Naive B cell (primary cell): Measurements from ENCODE around the gene DPP6. TPM values are rescaled to one million over a fixed set of nuclear protein-coding genes. Genes with fewer than 3 reads are reported as not detected.

Source experiments
- ATAC-seq, 2 donors: fragments of 150-1000 bp; cut with Tn5 transposase; 2 replicates each; pipeline ENCODE4 v1.10.0; 2021; ENCODE audit warnings: low read depth in 2 of 2, mild to moderate bottlenecking in 2 of 2, moderate library complexity in 2 of 2
- DNase-seq: peaks from one replicate; pipeline ENCODE4 v3.0.0; 2022
- H3K27ac Mint-ChIP-seq, 6 donors: one replicate each; pipeline ENCODE4 v1.8.0; 2020 to 2022; ENCODE audit warnings: mild to moderate bottlenecking in 6 of 6, mixed read lengths in 6 of 6, moderate library complexity in 5 of 6, inconsistent platforms in 2 of 6
- H3K27me3 Mint-ChIP-seq, 3 donors: one replicate each; pipeline ENCODE4 v1.8.0; 2021 to 2022; ENCODE audit warnings: mixed read lengths in 3 of 3, mild to moderate bottlenecking in 1 of 3
- H3K36me3 Mint-ChIP-seq, 2 donors: one replicate each; pipeline ENCODE4 v1.8.0; 2020 to 2022; ENCODE audit warnings: mixed read lengths in 2 of 2, inconsistent platforms in 1 of 2, mild to moderate bottlenecking in 1 of 2
- H3K4me1 Mint-ChIP-seq, 3 donors: one replicate each; pipeline ENCODE4 v1.8.0; 2020 to 2022; ENCODE audit warnings: mixed read lengths in 3 of 3, inconsistent platforms in 1 of 3, mild to moderate bottlenecking in 1 of 3, moderate library complexity in 1 of 3
- H3K4me3 Mint-ChIP-seq, 8 donors: one replicate each; pipeline ENCODE4 v1.8.0; 2020 to 2022; ENCODE audit warnings: mild to moderate bottlenecking in 8 of 8, mixed read lengths in 8 of 8, moderate library complexity in 8 of 8, inconsistent platforms in 2 of 8
- H3K9me3 Mint-ChIP-seq, 7 donors: one replicate each; pipeline ENCODE4 v1.8.0; 2020 to 2022; ENCODE audit warnings: mixed read lengths in 7 of 7, mild to moderate bottlenecking in 5 of 7, inconsistent platforms in 2 of 7, moderate library complexity in 1 of 7
- polyA plus RNA-seq, 6 donors: library from polyadenylated mRNA; unstranded; fragments of 300-500 nt; fragmentation: Illumina TruSeq; gene quantifications; one replicate each; pipeline ENCODE4 v1.2.3, GENCODE V29; 2021; ENCODE audit warnings: low read depth in 6 of 6

The DPP6 gene
- polyA plus RNA-seq, 6 donors from 2014 or later = not detected

- no peak for DNase-seq
- Mint-ChIP-seq H3K4me1 (no peaks in the 10 kb centered on the region), H3K27me3 (peaks cover 16 to 25% (median 21%) of the 10 kb centered on the region in 3 donors), H3K36me3 (no peaks in the 10 kb centered on the region), H3K27ac (no peak overlapping the region), H3K9me3 (peaks cover 0 to 8% (median under 1%) of the 10 kb centered on the region in 7 donors), H3K4me3 (no peak overlapping the region)
- ATAC-seq = no peak
Measured at GRCh38 chr7:154842591-154842990, 790.4 kb downstream of the DPP6 start.

- no peaks in the 10 kb centered on the region for H3K36me3 Mint-ChIP-seq
- H3K4me3 Mint-ChIP-seq = no peak overlapping the region
- peaks cover 16 to 33% (median 25%) of the 10 kb centered on the region in 3 donors for H3K27me3 Mint-ChIP-seq
- no peak for ATAC-seq
- H3K4me1 Mint-ChIP-seq = no peaks in the 10 kb centered on the region
- DNase-seq = no peak
- peaks cover 0 to 11% (median 4%) of the 10 kb centered on the region in 7 donors for H3K9me3 Mint-ChIP-seq
- no peak overlapping the region for H3K27ac Mint-ChIP-seq
Measured at GRCh38 chr7:154843670-154844237, 791.6 kb downstream of the DPP6 start.

- Mint-ChIP-seq H3K27ac (no peak overlapping the region), H3K9me3 (peaks cover 0 to 14% (median 7%) of the 10 kb centered on the region in 7 donors), H3K4me3 (no peak overlapping the region), H3K36me3 (no peaks in the 10 kb centered on the region), H3K4me1 (no peaks in the 10 kb centered on the region), H3K27me3 (peaks cover 13 to 31% (median 27%) of the 10 kb centered on the region in 3 donors)
- no peak for DNase-seq
- ATAC-seq = no peak
Measured at GRCh38 chr7:154844499-154844898, 792.3 kb downstream of the DPP6 start.

- Mint-ChIP-seq H3K36me3 (no peaks in the 10 kb centered on the region), H3K27me3 (peaks cover 10 to 30% (median 27%) of the 10 kb centered on the region in 3 donors), H3K27ac (no peak overlapping the region), H3K9me3 (peaks cover 0 to 18% (median 5%) of the 10 kb centered on the region in 7 donors), H3K4me1 (no peaks in the 10 kb centered on the region), H3K4me3 (no peak overlapping the region)
- ATAC-seq = no peak
- no peak for DNase-seq
Measured at GRCh38 chr7:154844955-154845354, 792.8 kb downstream of the DPP6 start.

GRCh38 chr7:154848464-154848863 lies 796.3 kb downstream of the DPP6 start:
- no peak for ATAC-seq
- peaks cover 2 to 33% (median 11%) of the 10 kb centered on the region in 7 donors for H3K9me3 Mint-ChIP-seq
- H3K4me1 Mint-ChIP-seq = no peaks in the 10 kb centered on the region
- H3K36me3 Mint-ChIP-seq = peaks cover 0 to 10% of the 10 kb centered on the region in 2 donors
- DNase-seq = no peak
- no peak overlapping the region for H3K4me3 Mint-ChIP-seq
- peaks cover 21 to 37% (median 22%) of the 10 kb centered on the region in 3 donors for H3K27me3 Mint-ChIP-seq
- H3K27ac Mint-ChIP-seq = no peak overlapping the region

- ATAC-seq (no peak), DNase-seq (no peak)
Measured at GRCh38 chr7:154852205-154852604, 800.0 kb downstream of the DPP6 start.

GRCh38 chr7:154853063-154853726 lies 801.0 kb downstream of the DPP6 start:
- DNase-seq (no peak), ATAC-seq (no peak)
- no peaks in the 10 kb centered on the region for H3K4me1 Mint-ChIP-seq
- H3K36me3 Mint-ChIP-seq = peaks cover 0 to 10% of the 10 kb centered on the region in 2 donors
- peaks cover 11 to 20% (median 17%) of the 10 kb centered on the region in 3 donors for H3K27me3 Mint-ChIP-seq
- peaks cover 2 to 29% (median 7%) of the 10 kb centered on the region in 7 donors for H3K9me3 Mint-ChIP-seq
- H3K27ac Mint-ChIP-seq = no peak overlapping the region
- no peak overlapping the region for H3K4me3 Mint-ChIP-seq

More at GRCh38 chr7:154852205-154852604, 800.0 kb downstream of the DPP6 start:
- peak overlapping the region in 1 of 6 donors; percentile 40 for H3K27ac Mint-ChIP-seq
- H3K9me3 Mint-ChIP-seq = peaks cover 2 to 36% (median 10%) of the 10 kb centered on the region in 7 donors
- H3K4me1 Mint-ChIP-seq = no peaks in the 10 kb centered on the region
- peaks cover 0 to 10% of the 10 kb centered on the region in 2 donors for H3K36me3 Mint-ChIP-seq
- no peak overlapping the region for H3K4me3 Mint-ChIP-seq
- peaks cover 11 to 28% (median 17%) of the 10 kb centered on the region in 3 donors for H3K27me3 Mint-ChIP-seq

- no peak for DNase-seq
- peaks cover 11 to 20% (median 14%) of the 10 kb centered on the region in 3 donors for H3K27me3 Mint-ChIP-seq
- H3K27ac Mint-ChIP-seq = no peak overlapping the region
- no peak for ATAC-seq
- no peak overlapping the region for H3K4me3 Mint-ChIP-seq
- no peaks in the 10 kb centered on the region for H3K4me1 Mint-ChIP-seq
- peaks cover 2 to 27% (median 7%) of the 10 kb centered on the region in 7 donors for H3K9me3 Mint-ChIP-seq
- peaks cover 0 to 10% of the 10 kb centered on the region in 2 donors for H3K36me3 Mint-ChIP-seq
Measured at GRCh38 chr7:154853727-154854095, 801.5 kb downstream of the DPP6 start.

- Mint-ChIP-seq H3K9me3 (peaks cover 2 to 19% (median 5%) of the 10 kb centered on the region in 7 donors), H3K4me1 (no peaks in the 10 kb centered on the region), H3K27me3 (peaks cover 6 to 22% (median 12%) of the 10 kb centered on the region in 3 donors), H3K4me3 (no peak overlapping the region), H3K36me3 (peaks cover 0 to 10% of the 10 kb centered on the region in 2 donors), H3K27ac (no peak overlapping the region)
- ATAC-seq = no peak
- DNase-seq = no peak
Measured at GRCh38 chr7:154854836-154855235, 802.6 kb downstream of the DPP6 start.

- Mint-ChIP-seq H3K4me3 (no peak overlapping the region), H3K27ac (no peak overlapping the region), H3K4me1 (no peaks in the 10 kb centered on the region), H3K9me3 (peaks cover 2 to 14% (median 5%) of the 10 kb centered on the region in 7 donors), H3K36me3 (peaks cover 0 to 10% of the 10 kb centered on the region in 2 donors), H3K27me3 (peaks cover 5 to 19% (median 12%) of the 10 kb centered on the region in 3 donors)
- ATAC-seq (no peak), DNase-seq (no peak)
Measured at GRCh38 chr7:154855366-154855765, 803.2 kb downstream of the DPP6 start.

- DNase-seq (no peak), ATAC-seq (no peak)
- Mint-ChIP-seq H3K9me3 (peaks cover 0 to 7% (median 5%) of the 10 kb centered on the region in 7 donors), H3K4me3 (no peak overlapping the region), H3K36me3 (peaks cover 0 to 10% of the 10 kb centered on the region in 2 donors), H3K27ac (no peak overlapping the region), H3K4me1 (no peaks in the 10 kb centered on the region), H3K27me3 (peaks cover 0 to 16% (median 12%) of the 10 kb centered on the region in 3 donors)
Measured at GRCh38 chr7:154856733-154857132, 804.5 kb downstream of the DPP6 start.

- Mint-ChIP-seq H3K9me3 (peaks cover 0 to 7% (median 5%) of the 10 kb centered on the region in 7 donors), H3K36me3 (peaks cover 0 to 8% of the 10 kb centered on the region in 2 donors), H3K4me1 (no peaks in the 10 kb centered on the region), H3K27ac (no peak overlapping the region), H3K27me3 (peaks cover 0 to 12% (median 8%) of the 10 kb centered on the region in 3 donors), H3K4me3 (no peak overlapping the region)
- DNase-seq (no peak), ATAC-seq (no peak)
Measured at GRCh38 chr7:154857240-154857639, 805.0 kb downstream of the DPP6 start.

GRCh38 chr7:154857728-154858681 lies 805.8 kb downstream of the DPP6 start:
- ATAC-seq (no peak), DNase-seq (no peak)
- Mint-ChIP-seq H3K36me3 (no peaks in the 10 kb centered on the region), H3K4me3 (no peak overlapping the region), H3K4me1 (no peaks in the 10 kb centered on the region), H3K27ac (no peak overlapping the region), H3K9me3 (peaks cover 0 to 7% (median 0%) of the 10 kb centered on the region in 7 donors), H3K27me3 (peaks cover 0 to 5% (median under 1%) of the 10 kb centered on the region in 3 donors)
